ENCODE measurements around the gene DOCK10. TPM values are rescaled to one million over a fixed set of nuclear protein-coding genes. Genes with fewer than 3 reads are reported as not detected.

Gene DOCK10
- total RNA-seq, 1 experiment from 2014 or later = 52.9 TPM

- peak; percentile 54 for DNase-seq (ENCODE audit: low read depth)
These were observed 939 bp downstream of the DOCK10 start for GRCh38 chr2:225041207-225041850.

GRCh38 chr2:225040856-225041206, 1.4 kb downstream of the DOCK10 start:
- no peak for DNase-seq (ENCODE audit: low read depth)

GRCh38 chr2:225040142-225040541, 2.1 kb downstream of the DOCK10 start:
- DNase-seq (ENCODE audit: low read depth) = no peak

- DNase-seq (ENCODE audit: low read depth) = no peak
These were observed 4.1 kb downstream of the DOCK10 start for GRCh38 chr2:225038231-225038523.

- no peak for DNase-seq (ENCODE audit: low read depth)
These were observed 4.6 kb downstream of the DOCK10 start for GRCh38 chr2:225037415-225038230.

GRCh38 chr2:225036431-225036830, 5.8 kb downstream of the DOCK10 start:
- no peak for DNase-seq (ENCODE audit: low read depth)

GRCh38 chr2:225033440-225034318, 8.6 kb downstream of the DOCK10 start:
- DNase-seq (ENCODE audit: low read depth) = no peak

GRCh38 chr2:225032246-225032645, 10.0 kb downstream of the DOCK10 start:
- no peak for DNase-seq (ENCODE audit: low read depth)

- DNase-seq (ENCODE audit: low read depth) = no peak
These were observed 10.7 kb downstream of the DOCK10 start for GRCh38 chr2:225031599-225031998.

- DNase-seq (ENCODE audit: low read depth) = no peak
These were observed 11.4 kb downstream of the DOCK10 start for GRCh38 chr2:225030893-225031292.

- no peak for DNase-seq (ENCODE audit: low read depth)
These were observed 12.1 kb downstream of the DOCK10 start for GRCh38 chr2:225030203-225030602.

GRCh38 chr2:225028572-225028971, 13.7 kb downstream of the DOCK10 start:
- DNase-seq (ENCODE audit: low read depth) = no peak

- DNase-seq (ENCODE audit: low read depth) = no peak
These were observed 15.1 kb downstream of the DOCK10 start for GRCh38 chr2:225027061-225027762.

- DNase-seq (ENCODE audit: low read depth) = peak; percentile 85
These were observed 16.2 kb downstream of the DOCK10 start for GRCh38 chr2:225025917-225026571.

GRCh38 chr2:225022188-225022587, 20.1 kb downstream of the DOCK10 start:
- DNase-seq (ENCODE audit: low read depth) = no peak

GRCh38 chr2:225020168-225020849, 22.0 kb downstream of the DOCK10 start:
- DNase-seq (ENCODE audit: low read depth) = no peak

GRCh38 chr2:225019105-225019504, 23.2 kb downstream of the DOCK10 start:
- DNase-seq (ENCODE audit: low read depth) = no peak

GRCh38 chr2:225017713-225018112, 24.6 kb downstream of the DOCK10 start:
- no peak for DNase-seq (ENCODE audit: low read depth)

- DNase-seq (ENCODE audit: low read depth) = no peak
These were observed 25.1 kb downstream of the DOCK10 start for GRCh38 chr2:225017098-225017685.
